GM08714 (cell line): ENCODE data around the gene ARAP3.
"Not testable (repeated sequence)": the region's sequence is repeated elsewhere in the genome, so short reads cannot be mapped to it uniquely, and the experiment has no call there.

Experiments
- H3K4me3 ChIP-seq: fragments of 200-500 bp; sonication (Bioruptor generic); 2 replicates; pipeline ENCODE4 v1.5.1; 2014; ENCODE audit warnings: mild to moderate bottlenecking, low read length, inconsistent platforms
- ZNF274 ChIP-seq: IDR thresholded peaks from 2 replicates; pipeline ENCODE4 v1.6.1; 2012; ENCODE audit warnings: mild to moderate bottlenecking, low read depth, low read length

Gene ARAP3

GRCh38 chr5:141681695-141682641 is at the start of gene ARAP3:
Gene ARAP3, minus strand, starts transcription at chr5:141682230. Its CDS starts 1,744 bp downstream, at chr5:141680486.
- TF ChIP-seq ZNF274 = no peak
- no peak within 1 kb of the TSS for H3K4me3 ChIP-seq

GRCh38 chr5:141729387-141730006 is 47.5 kb upstream of the ARAP3 start:
- no peak overlapping the region for H3K4me3 ChIP-seq
- no peak for TF ChIP-seq ZNF274

- no peak for TF ChIP-seq ZNF274
- no peak overlapping the region for H3K4me3 ChIP-seq
Measured at GRCh38 chr5:141725891-141726290, 43.9 kb upstream of the ARAP3 start.

- H3K4me3 ChIP-seq = not testable (repeated sequence)
Measured at GRCh38 chr5:141725174-141725573, 43.1 kb upstream of the ARAP3 start.

GRCh38 chr5:141722266-141722665 is 40.2 kb upstream of the ARAP3 start:
- no peak overlapping the region for H3K4me3 ChIP-seq
- no peak for TF ChIP-seq ZNF274

- no peak for TF ChIP-seq ZNF274
- no peak overlapping the region for H3K4me3 ChIP-seq
Measured at GRCh38 chr5:141717043-141717442, 35.0 kb upstream of the ARAP3 start.

GRCh38 chr5:141716468-141716867 is 34.4 kb upstream of the ARAP3 start:
- H3K4me3 ChIP-seq = no peak overlapping the region
- no peak for TF ChIP-seq ZNF274

- TF ChIP-seq ZNF274 = no peak
- H3K4me3 ChIP-seq = no peak overlapping the region
Measured at GRCh38 chr5:141716009-141716408, 34.0 kb upstream of the ARAP3 start.

GRCh38 chr5:141715346-141715905 is 33.4 kb upstream of the ARAP3 start:
- no peak overlapping the region for H3K4me3 ChIP-seq
- no peak for TF ChIP-seq ZNF274

- TF ChIP-seq ZNF274 = no peak
- H3K4me3 ChIP-seq = no peak overlapping the region
Measured at GRCh38 chr5:141714542-141715310, 32.7 kb upstream of the ARAP3 start.

- no peak overlapping the region for H3K4me3 ChIP-seq
- no peak for TF ChIP-seq ZNF274
Measured at GRCh38 chr5:141713616-141714309, 31.7 kb upstream of the ARAP3 start.

- no peak overlapping the region for H3K4me3 ChIP-seq
Measured at GRCh38 chr5:141711687-141712086, 29.7 kb upstream of the ARAP3 start.

GRCh38 chr5:141709699-141710267 is 27.8 kb upstream of the ARAP3 start:
- no peak overlapping the region for H3K4me3 ChIP-seq
- TF ChIP-seq ZNF274 = no peak

More at GRCh38 chr5:141711687-141712086, 29.7 kb upstream of the ARAP3 start:
- TF ChIP-seq ZNF274 = no peak
